ENCODE data around the gene PTPRC.

PTPRC gene

GRCh38 chr1:198642983-198643382 is 4.1 kb downstream of the PTPRC start:
- H3K4me2 ChIP-seq (ENCODE audit: low read length): peak overlapping the region; percentile 86
- H2AFZ ChIP-seq (ENCODE audit: low read length): no peak overlapping the region
- peaks cover 94% of the 10 kb centered on the region for H3K79me2 ChIP-seq (ENCODE audit: insufficient read depth, low read length)
- TF ChIP-seq EZH2 (IDR thresholded peaks at IDR 0.05; ENCODE audit: borderline replicate concordance, low read length) (no peak), CTCF (IDR thresholded peaks at IDR 0.05; ENCODE audit: low read length) (no peak)
- no peaks in the 10 kb centered on the region for H3K9me3 ChIP-seq (ENCODE audit: low read length)
- H3K9ac ChIP-seq (ENCODE audit: low read length): peak overlapping the region; percentile 84; the same call in 1 of the 2 replicates
- H3K36me3 ChIP-seq (ENCODE audit: insufficient read depth, low read length): peaks cover 77% of the 10 kb centered on the region
- H3K27ac ChIP-seq (ENCODE audit: low read depth, low read length, poor library complexity, severe bottlenecking): peak overlapping the region; percentile 99
- peak overlapping the region; percentile 68 for H3K4me3 ChIP-seq (ENCODE audit: low read depth, low read length, poor library complexity, severe bottlenecking)
- no peaks in the 10 kb centered on the region for H3K9me2 ChIP-seq (ENCODE audit: low read depth, low read length)
- peaks cover 6% of the 10 kb centered on the region; the same call in 1 of the 2 replicates for H3F3A ChIP-seq (ENCODE audit: insufficient read depth, low read length)
- no peaks in the 10 kb centered on the region for H3K27me3 ChIP-seq (ENCODE audit: insufficient read depth, low read length)
- H4K20me1 ChIP-seq (ENCODE audit: insufficient read depth, low read length): no peaks in the 10 kb centered on the region
- H3K4me1 ChIP-seq (ENCODE audit: insufficient read depth, low read length, severe bottlenecking): peaks cover 78% of the 10 kb centered on the region

GRCh38 chr1:198643808-198644207 is 5.0 kb downstream of the PTPRC start:
- Histone ChIP-seq H3K27me3 (ENCODE audit: insufficient read depth, low read length) (no peaks in the 10 kb centered on the region), H3K79me2 (ENCODE audit: insufficient read depth, low read length) (peaks cover 99% of the 10 kb centered on the region), H2AFZ (ENCODE audit: low read length) (no peak overlapping the region), H3F3A (ENCODE audit: insufficient read depth, low read length) (0 out of 2 replicates have a peak, but pooled peaks cover 3% of the 10 kb centered on the region), H3K4me2 (ENCODE audit: low read length) (peak overlapping the region; percentile 86), H3K9me2 (ENCODE audit: low read depth, low read length) (no peaks in the 10 kb centered on the region), H4K20me1 (ENCODE audit: insufficient read depth, low read length) (no peaks in the 10 kb centered on the region), H3K9me3 (ENCODE audit: low read length) (no peaks in the 10 kb centered on the region), H3K4me1 (ENCODE audit: insufficient read depth, low read length, severe bottlenecking) (peaks cover 78% of the 10 kb centered on the region), H3K9ac (ENCODE audit: low read length) (peak overlapping the region; percentile 84; the same call in 1 of the 2 replicates), H3K27ac (ENCODE audit: low read depth, low read length, poor library complexity, severe bottlenecking) (peak overlapping the region; percentile 99), H3K36me3 (ENCODE audit: insufficient read depth, low read length) (peaks cover 85% of the 10 kb centered on the region), H3K4me3 (ENCODE audit: low read depth, low read length, poor library complexity, severe bottlenecking) (peak overlapping the region; percentile 68)
- no peak for TF ChIP-seq EZH2 (IDR thresholded peaks at IDR 0.05; ENCODE audit: borderline replicate concordance, low read length)
- no peak for TF ChIP-seq CTCF (IDR thresholded peaks at IDR 0.05; ENCODE audit: low read length)

- peaks cover 86% of the 10 kb centered on the region for H3K36me3 ChIP-seq (ENCODE audit: insufficient read depth, low read length)
Observed at GRCh38 chr1:198647055-198647454, 8.2 kb downstream of the PTPRC start.

More at GRCh38 chr1:198647055-198647454, 8.2 kb downstream of the PTPRC start:
- Histone ChIP-seq H3K79me2 (ENCODE audit: insufficient read depth, low read length) (peaks cover 100% of the 10 kb centered on the region), H3K9me3 (ENCODE audit: low read length) (no peaks in the 10 kb centered on the region), H3K9ac (ENCODE audit: low read length) (no peak overlapping the region), H3K27me3 (ENCODE audit: insufficient read depth, low read length) (no peaks in the 10 kb centered on the region), H4K20me1 (ENCODE audit: insufficient read depth, low read length) (no peaks in the 10 kb centered on the region), H3K4me3 (ENCODE audit: low read depth, low read length, poor library complexity, severe bottlenecking) (no peak overlapping the region), H2AFZ (ENCODE audit: low read length) (no peak overlapping the region), H3K27ac (ENCODE audit: low read depth, low read length, poor library complexity, severe bottlenecking) (peak overlapping the region; percentile 64), H3K9me2 (ENCODE audit: low read depth, low read length) (no peaks in the 10 kb centered on the region), H3K4me1 (ENCODE audit: insufficient read depth, low read length, severe bottlenecking) (peaks cover 99% of the 10 kb centered on the region), H3K4me2 (ENCODE audit: low read length) (peak overlapping the region; percentile 13; the same call in 1 of the 2 replicates), H3F3A (ENCODE audit: insufficient read depth, low read length) (no peaks in the 10 kb centered on the region)
- TF ChIP-seq CTCF (IDR thresholded peaks at IDR 0.05; ENCODE audit: low read length) (no peak), EZH2 (IDR thresholded peaks at IDR 0.05; ENCODE audit: borderline replicate concordance, low read length) (no peak)

Data from OCI-LY1 (cell line).